H1 (cell line): ENCODE data around the gene C9. TPM values are rescaled to one million over a fixed set of nuclear protein-coding genes. Genes with fewer than 3 reads are reported as not detected.

Experiments used
- CTCF ChIA-PET: fragments of 300-600 bp; sonication (Branson Sonifier 250); formaldehyde crosslinking; loops from one replicate; lab custom pipeline; 2021; ENCODE audit not compliant: partially characterized antibody; lab: Charles Lee
- POLR2A ChIA-PET: fragments of 300-600 bp; sonication (Branson Sonifier 250); formaldehyde crosslinking; loops from one replicate; lab custom pipeline; 2021; ENCODE audit warnings: inconsistent platforms; ENCODE audit not compliant: partially characterized antibody; lab: Charles Lee
- DNase-seq, 2 experiments: peaks; one replicate each; pipeline versions ENCODE4 v3.0.0 to v3.0.0-alpha.2; 2010 to 2022; ENCODE audit warnings: low spot score in 2 of 2, low read depth in 1 of 2, mixed read lengths in 1 of 2
- FAIRE-seq: peaks from 2 replicates; lab custom pipeline; 2011; peaks lifted over from hg19 to GRCh38; lab: Jason Lieb, UNC
- H2AFZ ChIP-seq: 2 replicates; pipeline ENCODE4 v1.8.1; 2012; ENCODE audit warnings: low read length, inconsistent platforms
- H2AK5ac ChIP-seq: 2 replicates; pipeline ENCODE4 v1.6.1; 2013; ENCODE audit warnings: low read depth, low read length
- H2BK120ac ChIP-seq: replicated peaks from 2 replicates; pipeline ENCODE3; 2013; ENCODE audit warnings: low read depth, low read length, inconsistent platforms
- H2BK12ac ChIP-seq: 2 replicates; pipeline ENCODE4 v1.6.1; 2013; ENCODE audit warnings: low read depth, low read length
- H2BK15ac ChIP-seq: 2 replicates; pipeline ENCODE4 v1.6.1; 2013; ENCODE audit warnings: low read length
- H2BK20ac ChIP-seq: 2 replicates; pipeline ENCODE4 v1.6.1; 2013; ENCODE audit warnings: low read length
- H2BK5ac ChIP-seq: 2 replicates; pipeline ENCODE4 v1.6.1; 2013; ENCODE audit warnings: low read depth, low read length
- H3K14ac ChIP-seq: 2 replicates; pipeline ENCODE4 v1.6.1; 2013; ENCODE audit warnings: inconsistent platforms; ENCODE audit not compliant: insufficient read length
- H3K18ac ChIP-seq: 2 replicates; pipeline ENCODE4 v1.6.1; 2013; ENCODE audit warnings: low read length; ENCODE audit errors: extremely low read depth
- H3K23ac ChIP-seq: 2 replicates; pipeline ENCODE4 v1.6.1; 2013; ENCODE audit warnings: inconsistent platforms; ENCODE audit not compliant: insufficient read length
- H3K23me2 ChIP-seq: 2 replicates; pipeline ENCODE4 v1.6.1; 2013; ENCODE audit warnings: low read depth, low read length
- H3K27ac ChIP-seq: 2 replicates; pipeline ENCODE4 v1.6.1; 2011; ENCODE audit warnings: low read depth, low read length, inconsistent platforms
- H3K27me3 ChIP-seq, 4 experiments: replicated peaks in 1 of 4; 1 replicate in 1 of 4; 2 replicates in 3 of 4; pipeline versions ENCODE4 v1.6.1 to v1.8.1; 2011 to 2013; ENCODE audit warnings: low read length in 3 of 4, mild to moderate bottlenecking in 3 of 4, inconsistent platforms in 2 of 4, mixed read lengths in 2 of 4, moderate library complexity in 1 of 4; ENCODE audit not compliant: control insufficient read depth in 3 of 4, insufficient read depth in 3 of 4; ENCODE audit errors: extremely low read depth in 1 of 4
- H3K36me3 ChIP-seq, 4 experiments: 2 replicates each; pipeline versions ENCODE4 v1.6.1 to v1.8.1; 2011 to 2013; ENCODE audit warnings: mild to moderate bottlenecking in 4 of 4, low read length in 3 of 4, moderate library complexity in 2 of 4, control low read depth in 1 of 4, inconsistent platforms in 1 of 4; ENCODE audit not compliant: insufficient read depth in 4 of 4, control insufficient read depth in 2 of 4
- H3K4ac ChIP-seq: replicated peaks from 2 replicates; pipeline ENCODE3; 2013; ENCODE audit warnings: low read length, low read depth, mixed read lengths, inconsistent platforms; ENCODE audit not compliant: insufficient read length
- H3K4me1 ChIP-seq, 4 experiments: replicated peaks in 1 of 4; 1 replicate in 1 of 4; 2 replicates in 3 of 4; pipeline versions ENCODE4 v1.6.1 to v1.8.1; 2011 to 2013; ENCODE audit warnings: low read length in 3 of 4, inconsistent platforms in 2 of 4, mixed read lengths in 1 of 4; ENCODE audit not compliant: insufficient read depth in 4 of 4, control insufficient read depth in 3 of 4
- H3K4me2 ChIP-seq, 2 experiments: 2 replicates each; pipeline versions ENCODE4 v1.6.1 to v1.8.1; 2011 to 2013; ENCODE audit warnings: low read depth in 2 of 2, low read length in 2 of 2, control low read depth in 1 of 2, inconsistent platforms in 1 of 2, mild to moderate bottlenecking in 1 of 2; ENCODE audit not compliant: insufficient read depth in 1 of 2
- H3K4me3 ChIP-seq, 4 experiments: fragments of 200-600, 300-600 bp in 1 of 4; sonication (generic), shearing (Covaris generic), sonication (Bioruptor Twin) in 1 of 4; 2 replicates each; pipeline versions ENCODE4 v1.5.1 to v1.8.1; 2011 to 2016; ENCODE audit warnings: low read length in 4 of 4, low read depth in 3 of 4, control low read depth in 2 of 4, inconsistent platforms in 2 of 4, mild to moderate bottlenecking in 2 of 4, mixed read lengths in 1 of 4, moderate library complexity in 1 of 4; ENCODE audit not compliant: insufficient read depth in 2 of 4; ENCODE audit errors: extremely low read depth in 1 of 4
- H3K56ac ChIP-seq: replicated peaks from 2 replicates; pipeline ENCODE3; 2013; ENCODE audit warnings: low read depth, mild to moderate bottlenecking, mixed read lengths, low read length, inconsistent platforms; ENCODE audit not compliant: insufficient read length
- H3K79me1 ChIP-seq: 2 replicates; pipeline ENCODE4 v1.6.1; 2013; ENCODE audit warnings: low read depth, low read length, control low read depth
- H3K79me2 ChIP-seq, 2 experiments: 2 replicates each; pipeline versions ENCODE4 v1.6.1 to v1.8.1; 2012 to 2013; ENCODE audit warnings: low read length in 2 of 2, mild to moderate bottlenecking in 2 of 2, inconsistent platforms in 1 of 2; ENCODE audit not compliant: insufficient read depth in 2 of 2, control insufficient read depth in 1 of 2
- H3K9ac ChIP-seq, 4 experiments: replicated peaks in 1 of 4; 1 replicate in 1 of 4; 2 replicates in 3 of 4; pipeline versions ENCODE4 v1.6.1 to v1.8.1; 2011 to 2013; ENCODE audit warnings: low read depth in 3 of 4, low read length in 3 of 4, control low read depth in 2 of 4, mild to moderate bottlenecking in 2 of 4, moderate library complexity in 2 of 4, inconsistent platforms in 1 of 4; ENCODE audit errors: extremely low read depth in 1 of 4
- H3K9me3 ChIP-seq, 2 experiments: 2 replicates each; pipeline versions ENCODE4 v1.6.1 to v1.8.1; 2012 to 2013; ENCODE audit warnings: mild to moderate bottlenecking in 2 of 2, moderate library complexity in 2 of 2, control low read depth in 1 of 2, inconsistent platforms in 1 of 2, low read depth in 1 of 2, low read length in 1 of 2, mixed read lengths in 1 of 2; ENCODE audit not compliant: insufficient read depth in 2 of 2
- H4K20me1 ChIP-seq, 2 experiments: replicated peaks in 1 of 2; 2 replicates each; pipeline versions ENCODE3 to v1.8.1; 2011 to 2013; ENCODE audit warnings: inconsistent platforms in 2 of 2, low read length in 2 of 2, mild to moderate bottlenecking in 1 of 2; ENCODE audit not compliant: insufficient read depth in 2 of 2, control insufficient read depth in 1 of 2
- H4K5ac ChIP-seq: 2 replicates; pipeline ENCODE4 v1.6.1; 2013; ENCODE audit warnings: low read length, low read depth, mixed read lengths, inconsistent platforms; ENCODE audit not compliant: insufficient read length
- H4K8ac ChIP-seq: 2 replicates; pipeline ENCODE4 v1.8.0; 2013; ENCODE audit warnings: mild to moderate bottlenecking, moderate library complexity, low read length, inconsistent platforms; ENCODE audit not compliant: insufficient read depth; ENCODE audit errors: extremely low read depth
- H4K91ac ChIP-seq: replicated peaks from 2 replicates; pipeline ENCODE3; 2013; ENCODE audit warnings: low read length, mixed read lengths, inconsistent platforms; ENCODE audit not compliant: insufficient read length
- BACH1 ChIP-seq: IDR thresholded peaks from 2 replicates; pipeline ENCODE4 v1.6.1; 2012; ENCODE audit warnings: low read length, improper control_type of control experiment
- CHD1 ChIP-seq: IDR thresholded peaks from 2 replicates; pipeline ENCODE4 v1.6.1; 2012; ENCODE audit warnings: low read depth, low read length, improper control_type of control experiment
- CHD2 ChIP-seq: IDR thresholded peaks from 2 replicates; pipeline ENCODE4 v1.6.1; 2012; ENCODE audit warnings: low read length, improper control_type of control experiment
- EP300 ChIP-seq, 2 experiments: IDR thresholded peaks; 1 replicate in 1 of 2; 2 replicates in 1 of 2; pipeline ENCODE4 v1.6.1; 2011 to 2012; ENCODE audit warnings: low read depth in 2 of 2, low read length in 2 of 2, mild to moderate bottlenecking in 2 of 2, borderline replicate concordance in 1 of 2, inconsistent platforms in 1 of 2, moderate library complexity in 1 of 2
- KDM1A ChIP-seq: fragments of 200-600, 300-600 bp; sonication (generic); IDR thresholded peaks from 2 replicates; pipeline ENCODE4 v1.7.1; 2016; ENCODE audit warnings: mild to moderate bottlenecking, low read length, borderline replicate concordance
- RBBP5 ChIP-seq: IDR thresholded peaks from 2 replicates; pipeline ENCODE4 v1.7.1; 2012; ENCODE audit warnings: low read depth, mild to moderate bottlenecking, inconsistent platforms, low read length, moderate library complexity, borderline replicate concordance
- RXRA ChIP-seq: IDR thresholded peaks from 2 replicates; pipeline ENCODE4 v1.6.1; 2011; ENCODE audit warnings: low read depth, mild to moderate bottlenecking, low read length, moderate library complexity; ENCODE audit not compliant: insufficient read depth
- TBP ChIP-seq: IDR thresholded peaks from 2 replicates; pipeline ENCODE4 v1.6.1; 2011; ENCODE audit warnings: low read depth, low read length, improper control_type of control experiment
- WGBS, 2 experiments: shearing (Covaris generic) in 1 of 2; methylation state at CpG; one replicate each; pipeline versions ENCODE4 v1.1.6 to v1.1.7; 2013 to 2015; ENCODE audit warnings: low lambda C conversion rate in 2 of 2, mixed read lengths in 2 of 2, inconsistent platforms in 1 of 2, low coverage in 1 of 2, missing lambda C conversion rate in 1 of 2; ENCODE audit not compliant: insufficient replicate concordance in 2 of 2, insufficient coverage in 1 of 2, insufficient read length in 1 of 2; ENCODE audit errors: extremely low coverage in 1 of 2, missing lambda C conversion rate in 1 of 2; 5-methylcytosine and 5-hydroxymethylcytosine counted together
- polyA plus RNA-seq, 7 experiments: library from polyadenylated mRNA; depleted of rRNA in 3 of 7; stranded (reverse) in 5 of 7; unstranded in 2 of 7; fragments of >200 nt in 5 of 7; fragments of 200-250 nt in 2 of 7; gene quantifications; 1 replicate in 5 of 7; 2 replicates in 1 of 7; 4 replicates in 1 of 7; pipeline versions ENCODE4 v1.2.1 to v1.2.3, GENCODE V29; 2011 to 2013; ENCODE audit warnings: missing spikeins in 2 of 7, mixed read lengths in 2 of 7
- total RNA-seq: library from RNA; stranded (reverse); fragmentation: NEBNext Ultra II Directional; extraction: Animal tissue kit (Norgen Biotek cat#: 25700); gene quantifications from 2 replicates; pipeline ENCODE4 v1.2.1, GENCODE V29; 2021

Gene C9
- total and polyA plus RNA-seq, 2 of the 8 experiments (the other 6 are each of a cell fraction or from before 2014, with no cell fraction given): not detected

DNA sequence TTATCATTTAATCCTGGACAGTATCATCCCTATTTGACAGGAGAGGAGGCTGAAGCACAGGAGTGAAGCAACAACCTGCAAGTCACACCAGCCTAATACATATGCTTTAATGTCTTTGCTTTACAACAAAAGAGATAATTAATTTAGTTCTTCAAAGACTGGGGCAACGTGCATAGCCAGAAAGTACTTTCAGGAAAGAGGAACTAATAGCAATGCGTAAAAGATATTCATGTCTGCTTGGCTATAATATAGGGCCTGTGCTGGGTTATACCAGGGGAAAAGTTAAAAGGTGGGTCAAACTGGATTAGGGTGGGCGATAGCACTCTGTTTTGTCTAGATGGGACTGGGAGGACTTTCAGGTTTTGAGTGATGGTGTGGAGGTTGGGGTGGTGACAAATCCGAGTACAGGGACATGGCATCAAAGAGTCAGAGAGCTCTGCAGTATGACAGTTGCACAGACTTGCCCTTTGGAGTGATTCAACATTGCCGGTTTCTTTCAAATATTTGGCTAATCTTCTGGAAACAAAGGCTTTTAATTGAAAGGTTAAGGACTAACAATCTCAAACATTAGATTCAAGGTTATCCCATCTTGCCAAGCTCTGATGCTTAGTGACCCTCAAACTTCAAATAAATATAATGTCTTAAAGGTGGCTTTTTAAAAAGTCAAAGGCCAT, 48.6 kb upstream of the C9 start:
- WGBS, 2 experiments: 66% methylated on average over 5 of the region's 5 CpGs; no CpG with 5 or more reads in 1 of the 2 experiments
- H3K14ac ChIP-seq: no peak overlapping the region

More for the DNA sequence above, 48.6 kb upstream of the C9 start:
- H3K9ac ChIP-seq: peak overlapping the region in 1 of 4 experiments; percentile 34; a peak in 1 of 7 replicates
- DNase-seq (no peak), FAIRE-seq (no peak)
- no peak overlapping the region for H3K27ac ChIP-seq
- POLR2A ChIA-PET: interaction anchor here (0.8 kb wide), 1 partner anchor 12 kb away, joined by 3 read pairs; the partner anchor contains the start of gene DAB2
- CTCF ChIA-PET: interaction anchor here (0.8 to 3.8 kb wide), 6 partner anchors 11 to 165 kb away, joined by 3 to 15 read pairs (median 6); partner anchors contain the start of gene DAB2
- H2BK5ac ChIP-seq: no peak overlapping the region
- H2AFZ ChIP-seq: no peak overlapping the region
- no peak overlapping the region for H4K91ac ChIP-seq
- no peaks in the 10 kb centered on the region for H3K9me3 ChIP-seq
- no peaks in the 10 kb centered on the region for H3K79me1 ChIP-seq
- H3K4me2 ChIP-seq: no peak overlapping the region
- H3K56ac ChIP-seq: no peak overlapping the region
- no peak overlapping the region for H2BK12ac ChIP-seq
- H2BK120ac ChIP-seq: no peak overlapping the region
- H4K8ac ChIP-seq: no peak overlapping the region
- H3K79me2 ChIP-seq: no peaks in the 10 kb centered on the region
- H3K23me2 ChIP-seq: no peaks in the 10 kb centered on the region
- H3K36me3 ChIP-seq: no peaks in the 10 kb centered on the region
- no peak overlapping the region for H2AK5ac ChIP-seq
- H3K27me3 ChIP-seq: no peaks in the 10 kb centered on the region
- no peaks in the 10 kb centered on the region for H4K20me1 ChIP-seq
- no peak overlapping the region for H3K18ac ChIP-seq
- no peak overlapping the region for H2BK20ac ChIP-seq
- H2BK15ac ChIP-seq: no peak overlapping the region
- TF ChIP-seq CHD1 (no peak), CHD2 (no peak), TBP (no peak), RXRA (no peak), RBBP5 (no peak), BACH1 (no peak), EP300 (IDR thresholded peaks at IDR 0.05; ENCODE audit: borderline replicate concordance in 1 of 2, low read depth in 2 of 2, low read length in 2 of 2) (no peak), KDM1A (no peak)
- H3K4ac ChIP-seq: no peak overlapping the region
- H4K5ac ChIP-seq: no peak overlapping the region
- H3K23ac ChIP-seq: no peak overlapping the region
- H3K4me3 ChIP-seq: no peak overlapping the region
- H3K4me1 ChIP-seq: peaks cover 0 to 5% (median 2%) of the 10 kb centered on the region in 4 experiments; a peak in 2 of 7 replicates
